KMS-11 (cell line): ENCODE measurements around the gene SERPINI2.

Experiments
- H2AFZ ChIP-seq: fragments of 200-600 bp; sonication (generic); 2 replicates; pipeline ENCODE4 v1.6.1; 2016; ENCODE audit warnings: antibody characterized with exemption, mixed run types, low read depth
- H3K27ac ChIP-seq: fragments of 200-600 bp; sonication (generic); 2 replicates; pipeline ENCODE4 v1.6.1; 2016; ENCODE audit warnings: mild to moderate bottlenecking, mixed run types
- H3K27me3 ChIP-seq: fragments of 200-600 bp; sonication (generic); 2 replicates; pipeline ENCODE4 v1.6.1; 2017; ENCODE audit warnings: mild to moderate bottlenecking, low read depth, mixed run types, moderate library complexity; ENCODE audit not compliant: insufficient read depth
- H3K36me3 ChIP-seq: fragments of 200-600 bp; sonication (generic); 2 replicates; pipeline ENCODE4 v1.6.1; 2017; ENCODE audit warnings: mild to moderate bottlenecking, mixed run types; ENCODE audit not compliant: insufficient read depth
- H3K4me1 ChIP-seq: fragments of 200-600 bp; sonication (generic); 2 replicates; pipeline ENCODE4 v1.6.1; 2016; ENCODE audit warnings: mild to moderate bottlenecking, low read depth, mixed run types; ENCODE audit not compliant: poor library complexity, severe bottlenecking
- H3K4me2 ChIP-seq: fragments of 200-600 bp; sonication (generic); 2 replicates; pipeline ENCODE4 v1.7.0; 2016; ENCODE audit warnings: mild to moderate bottlenecking, mixed run types
- H3K4me3 ChIP-seq: fragments of 200-600 bp; sonication (generic); IDR thresholded peaks from 2 replicates; pipeline ENCODE4 v1.6.1; 2017; ENCODE audit warnings: low read depth, low read length, mixed read lengths; ENCODE audit not compliant: insufficient read depth
- H3K79me2 ChIP-seq: fragments of 200-600 bp; sonication (generic); 2 replicates; pipeline ENCODE4 v1.6.1; 2016; ENCODE audit warnings: low read depth, mixed run types; ENCODE audit not compliant: insufficient read depth
- H3K9ac ChIP-seq: fragments of 200-600 bp; sonication (generic); 2 replicates; pipeline ENCODE4 v1.6.1; 2016; ENCODE audit warnings: mild to moderate bottlenecking, mixed run types
- H4K20me1 ChIP-seq: fragments of 200-600 bp; sonication (generic); 2 replicates; pipeline ENCODE4 v1.6.1; 2016; ENCODE audit warnings: mild to moderate bottlenecking, mixed run types; ENCODE audit not compliant: insufficient read depth
- CTCF ChIP-seq: fragments of 200-600 bp; sonication (generic); conservative IDR thresholded peaks from 2 replicates; pipeline ENCODE4 v1.6.1; 2017; ENCODE audit warnings: low read depth, mild to moderate bottlenecking, antibody characterized with exemption, low read length, moderate library complexity, mixed read lengths

The SERPINI2 gene

GRCh38 chr3:167489571-167489970 is 15.7 kb upstream of the SERPINI2 start:
- no peak overlapping the region for H2AFZ ChIP-seq
- no peaks in the 10 kb centered on the region for H3K4me1 ChIP-seq
- H3K9ac ChIP-seq: no peak overlapping the region
- H3K4me3 ChIP-seq: no peak overlapping the region
- H3K27me3 ChIP-seq: no peaks in the 10 kb centered on the region
- TF ChIP-seq CTCF: no peak
- no peak overlapping the region for H3K4me2 ChIP-seq
- H3K36me3 ChIP-seq: no peaks in the 10 kb centered on the region
- H3K27ac ChIP-seq: no peak overlapping the region
- no peaks in the 10 kb centered on the region for H3K79me2 ChIP-seq
- no peaks in the 10 kb centered on the region for H4K20me1 ChIP-seq

DNA sequence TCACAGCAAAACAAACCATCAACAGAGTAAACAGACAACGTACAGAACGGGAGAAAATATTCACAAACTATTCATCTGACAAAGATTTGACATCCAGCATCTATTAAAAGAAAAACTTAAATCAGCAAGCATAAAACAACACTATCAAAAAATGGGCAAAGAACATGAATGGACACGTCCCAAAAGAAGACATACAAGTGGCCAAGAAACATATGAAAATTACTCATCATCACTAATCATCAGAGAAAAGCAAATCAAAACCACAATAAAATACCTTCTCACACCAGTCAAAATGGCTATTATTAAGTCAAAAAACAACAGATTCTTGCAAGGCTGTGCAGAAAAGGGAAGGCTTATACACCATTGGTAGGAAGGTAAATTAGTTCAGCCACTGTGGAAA is 13.7 kb upstream of the SERPINI2 start:
- H3K4me1 ChIP-seq: no peaks in the 10 kb centered on the region
- H3K4me3 ChIP-seq: no peak overlapping the region
- no peaks in the 10 kb centered on the region for H3K36me3 ChIP-seq
- no peak overlapping the region for H3K27ac ChIP-seq
- TF ChIP-seq CTCF: no peak
- no peak overlapping the region for H2AFZ ChIP-seq
- no peaks in the 10 kb centered on the region for H3K27me3 ChIP-seq
- H3K9ac ChIP-seq: no peak overlapping the region
- no peaks in the 10 kb centered on the region for H4K20me1 ChIP-seq
- no peaks in the 10 kb centered on the region for H3K79me2 ChIP-seq
- no peak overlapping the region for H3K4me2 ChIP-seq

DNA sequence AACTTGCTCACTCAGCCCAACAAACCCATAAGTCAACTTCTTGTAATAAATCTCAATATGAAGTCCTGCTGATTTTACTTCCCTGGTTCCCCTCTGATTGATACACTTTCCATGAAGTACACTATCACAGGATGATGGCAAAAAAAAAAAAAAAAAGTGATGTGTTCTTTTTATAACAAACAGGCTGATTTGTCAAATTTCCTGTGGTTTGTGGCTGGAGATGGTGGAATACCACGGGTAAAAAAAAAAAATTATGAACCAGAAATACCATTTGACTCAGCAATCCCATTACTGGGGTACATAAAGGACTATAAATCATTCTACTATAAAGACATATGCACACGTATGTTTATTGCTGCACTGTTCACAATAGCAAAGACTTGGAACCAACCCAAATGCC is 10.7 kb upstream of the SERPINI2 start:
- no peak overlapping the region for H3K9ac ChIP-seq
- no peaks in the 10 kb centered on the region for H3K27me3 ChIP-seq
- no peak overlapping the region for H3K4me2 ChIP-seq

DNA sequence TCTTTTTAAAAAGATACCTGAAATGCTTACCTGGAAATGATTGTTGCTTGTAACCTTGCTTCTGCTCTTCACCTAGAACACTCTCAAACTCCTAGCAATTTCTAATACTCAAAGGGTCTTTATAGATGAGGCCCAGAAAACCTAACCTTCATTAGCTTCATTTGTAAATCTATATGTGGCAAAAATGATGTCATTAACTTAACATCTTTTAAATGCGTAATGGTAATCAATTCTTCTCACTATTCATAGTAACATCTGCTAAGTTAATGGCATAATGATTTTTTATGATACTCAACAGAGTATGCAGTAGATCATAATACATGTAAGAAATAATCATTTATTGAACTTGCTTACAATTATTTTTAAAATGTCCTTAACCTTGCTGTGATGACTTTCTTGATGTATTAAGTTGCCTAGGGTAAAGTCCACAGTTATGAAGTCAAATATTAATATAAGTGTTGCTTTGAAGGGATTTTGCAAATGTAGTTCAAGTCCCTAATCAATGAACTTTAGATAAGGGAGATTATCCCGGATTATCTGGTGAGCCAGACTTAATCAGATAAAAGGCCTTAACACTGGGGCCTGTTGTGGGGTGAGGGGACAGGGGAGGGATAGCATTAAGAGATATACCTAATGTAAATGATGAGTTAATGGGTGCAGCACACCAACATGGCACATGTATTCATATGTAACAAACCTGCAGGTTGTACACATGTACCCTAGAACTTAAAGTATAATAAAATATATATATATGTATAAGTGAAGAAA is 10.1 kb upstream of the SERPINI2 start:
- no peak overlapping the region for H3K4me2 ChIP-seq
- no peak for TF ChIP-seq CTCF

More for the DNA sequence above, 10.7 kb upstream of the SERPINI2 start:
- Histone ChIP-seq H3K36me3 (no peaks in the 10 kb centered on the region), H2AFZ (no peak overlapping the region), H3K4me3 (no peak overlapping the region), H3K79me2 (no peaks in the 10 kb centered on the region), H3K27ac (no peak overlapping the region), H3K4me1 (no peaks in the 10 kb centered on the region), H4K20me1 (no peaks in the 10 kb centered on the region)
- TF ChIP-seq CTCF: no peak

More for the DNA sequence above, 10.1 kb upstream of the SERPINI2 start:
- Histone ChIP-seq H3K4me3 (no peak overlapping the region), H3K27me3 (no peaks in the 10 kb centered on the region), H3K27ac (no peak overlapping the region), H4K20me1 (no peaks in the 10 kb centered on the region), H3K4me1 (no peaks in the 10 kb centered on the region), H3K79me2 (no peaks in the 10 kb centered on the region), H3K36me3 (no peaks in the 10 kb centered on the region), H3K9ac (no peak overlapping the region), H2AFZ (no peak overlapping the region)
